HepG2 (cell line): ENCODE measurements around the gene NGEF. TPM values are rescaled to one million over a fixed set of nuclear protein-coding genes. Genes with fewer than 3 reads are reported as not detected.

Experiments used
- BORCS8-MEF2B ChIP-seq: sonication (generic); formaldehyde crosslinking; IDR thresholded peaks from 2 replicates; pipeline ENCODE4 v1.8.0; 2022; ENCODE audit warnings: mild to moderate bottlenecking, missing genetic modification reagents
- CREM ChIP-seq, 2 experiments: sonication (generic) in 1 of 2; formaldehyde crosslinking in 1 of 2; IDR thresholded peaks; 2 replicates each; pipeline versions ENCODE4 v1.4.0 to v1.6.1; 2016 to 2020; ENCODE audit warnings: antibody characterized with exemption in 1 of 2, mild to moderate bottlenecking in 1 of 2, missing genetic modification reagents in 1 of 2
- DPF2 ChIP-seq: sonication (generic); formaldehyde crosslinking; IDR thresholded peaks from 2 replicates; pipeline ENCODE4 v1.4.0; 2020; ENCODE audit warnings: mild to moderate bottlenecking, low read depth, missing genetic modification reagents, borderline replicate concordance
- FOSL1 ChIP-seq: sonication (generic); formaldehyde crosslinking; IDR thresholded peaks from 2 replicates; pipeline ENCODE4 v1.9.0; 2021; ENCODE audit warnings: missing genetic modification reagents, borderline replicate concordance
- HNRNPL ChIP-seq: fragments of 200-400 bp; formaldehyde crosslinking; IDR thresholded peaks from 2 replicates; pipeline ENCODE4 v1.6.1; 2017; ENCODE audit warnings: mild to moderate bottlenecking, low read depth, low read length
- MTA3 ChIP-seq: sonication (generic); formaldehyde crosslinking; IDR thresholded peaks from 2 replicates; pipeline ENCODE4 v1.4.0; 2020; ENCODE audit warnings: missing genetic modification reagents
- MZF1 ChIP-seq: sonication (generic); formaldehyde crosslinking; IDR thresholded peaks from 2 replicates; pipeline ENCODE4 v1.8.1; 2023; ENCODE audit warnings: mild to moderate bottlenecking, missing genetic modification reagents, borderline replicate concordance
- SMAD1 ChIP-seq: sonication (generic); formaldehyde crosslinking; IDR thresholded peaks from 2 replicates; pipeline ENCODE4 v1.4.0; 2020; ENCODE audit warnings: missing genetic modification reagents, low read depth, mild to moderate bottlenecking, borderline replicate concordance
- TEAD2 ChIP-seq: sonication (generic); formaldehyde crosslinking; IDR thresholded peaks from 2 replicates; pipeline ENCODE4 v1.9.0; 2021; ENCODE audit warnings: missing genetic modification reagents
- TEAD3 ChIP-seq: optimal IDR thresholded peaks from 2 replicates; pipeline ENCODE3; 2016; ENCODE audit warnings: borderline replicate concordance
- TSC22D2 ChIP-seq: sonication (generic); formaldehyde crosslinking; IDR thresholded peaks from 2 replicates; pipeline ENCODE4 v1.5.1; 2020; ENCODE audit warnings: missing genetic modification reagents, mild to moderate bottlenecking, borderline replicate concordance
- U2AF2 ChIP-seq: fragments of 200-400 bp; formaldehyde crosslinking; IDR thresholded peaks from 2 replicates; pipeline ENCODE4 v1.6.1; 2017; ENCODE audit warnings: low read depth, mild to moderate bottlenecking, low read length
- ZBTB8A ChIP-seq: sonication (generic); formaldehyde crosslinking; IDR thresholded peaks from 2 replicates; pipeline ENCODE4 v1.4.0; 2020; ENCODE audit warnings: mild to moderate bottlenecking, low read depth, missing genetic modification reagents, borderline replicate concordance
- ZNF572 ChIP-seq: sonication (generic); formaldehyde crosslinking; IDR thresholded peaks from 2 replicates; pipeline ENCODE4 v1.5.1; 2020; ENCODE audit warnings: mild to moderate bottlenecking, missing genetic modification reagents
- ZNF749 ChIP-seq: sonication (generic); formaldehyde crosslinking; IDR thresholded peaks from 2 replicates; pipeline ENCODE4 v1.8.0; 2022; ENCODE audit warnings: mild to moderate bottlenecking, missing genetic modification reagents, moderate library complexity, borderline replicate concordance
- ZSCAN25 ChIP-seq: sonication (generic); formaldehyde crosslinking; IDR thresholded peaks from 2 replicates; pipeline ENCODE4 v1.8.0; 2022; ENCODE audit warnings: mild to moderate bottlenecking, missing genetic modification reagents
- ZSCAN31 ChIP-seq: sonication (generic); formaldehyde crosslinking; IDR thresholded peaks from 2 replicates; pipeline ENCODE4 v1.5.0; 2020; ENCODE audit warnings: low read depth, mild to moderate bottlenecking, missing genetic modification reagents
- polyA plus RNA-seq, 8 experiments: library from polyadenylated mRNA; depleted of rRNA in 3 of 8; stranded (reverse) in 7 of 8; unstranded in 1 of 8; fragments of >200 nt; fragmentation: Illumina TruSeq in 4 of 8; extraction: Trizol in 4 of 8; gene quantifications; 2 replicates each; pipeline versions ENCODE4 v1.2.1 to v1.2.3, GENCODE V29; 2011 to 2016; ENCODE audit warnings: low read depth in 4 of 8, missing spikeins in 1 of 8, mixed read lengths in 1 of 8; ENCODE audit not compliant: insufficient read depth in 1 of 8
- total RNA-seq, 5 experiments: library from RNA; depleted of rRNA; stranded (reverse); fragments of >200 nt; fragmentation: Illumina TruSeq; extraction: Trizol; gene quantifications; 2 replicates each; pipeline ENCODE4 v1.2.3, GENCODE V29; 2016; ENCODE audit warnings: low read depth in 1 of 5
- TF ChIP-seq, protein P1 (sequence below): sonication (generic); formaldehyde crosslinking; conservative IDR thresholded peaks from 2 replicates; pipeline ENCODE4 v1.4.0; 2020; ENCODE audit warnings: missing genetic modification reagents
- TF ChIP-seq, protein P2 (sequence below): sonication (generic); formaldehyde crosslinking; IDR thresholded peaks from 2 replicates; pipeline ENCODE4 v1.4.0; 2020; ENCODE audit warnings: missing genetic modification reagents, low read depth, mild to moderate bottlenecking, borderline replicate concordance
- TF ChIP-seq, protein P3 (sequence below): sonication (generic); formaldehyde crosslinking; IDR thresholded peaks from 2 replicates; pipeline ENCODE4 v1.5.1; 2020; ENCODE audit warnings: missing genetic modification reagents, mild to moderate bottlenecking, borderline replicate concordance
- TF ChIP-seq, protein P4 (sequence below): sonication (generic); formaldehyde crosslinking; IDR thresholded peaks from 2 replicates; pipeline ENCODE4 v1.8.0; 2022; ENCODE audit warnings: missing genetic modification reagents, mild to moderate bottlenecking, borderline replicate concordance
- TF ChIP-seq, protein P5 (sequence below): IDR thresholded peaks from 2 replicates; pipeline ENCODE4 v1.6.1; 2016; ENCODE audit warnings: low read depth, borderline replicate concordance
- TF ChIP-seq, protein P6 (sequence below): sonication (generic); formaldehyde crosslinking; IDR thresholded peaks from 2 replicates; pipeline ENCODE4 v1.5.0; 2020; ENCODE audit warnings: missing genetic modification reagents, mild to moderate bottlenecking, borderline replicate concordance

NGEF gene
- total and polyA plus RNA-seq, 2 of the 13 experiments (the other 11 are each of a cell fraction or from before 2014, with no cell fraction given): 14.4 to 36.9 TPM

DNA sequence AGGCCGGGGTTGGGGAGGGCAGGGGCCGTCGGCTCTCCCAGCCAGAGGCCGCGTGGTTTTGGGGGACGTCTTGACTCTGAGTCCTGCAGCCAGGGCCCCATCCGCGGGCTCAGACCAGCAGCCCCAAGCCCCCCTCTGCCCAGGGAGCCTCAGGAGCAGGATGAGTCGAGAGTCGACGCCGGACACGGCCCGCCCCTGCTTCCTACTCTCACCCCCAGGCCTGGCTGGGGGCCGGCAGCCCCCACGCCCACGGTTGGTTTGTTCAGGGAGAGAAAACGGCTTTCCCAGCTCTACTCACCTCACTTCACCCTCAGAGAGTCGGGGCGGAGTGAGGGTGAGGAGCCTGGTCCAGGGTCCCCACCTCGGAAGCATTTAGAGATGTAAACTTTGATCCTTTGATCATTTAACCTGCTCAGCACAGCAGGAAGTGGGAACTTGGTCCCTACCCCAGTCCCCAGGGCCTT, 136.0 kb downstream of the NGEF start (continued):
- TF ChIP-seq, protein P1, sequence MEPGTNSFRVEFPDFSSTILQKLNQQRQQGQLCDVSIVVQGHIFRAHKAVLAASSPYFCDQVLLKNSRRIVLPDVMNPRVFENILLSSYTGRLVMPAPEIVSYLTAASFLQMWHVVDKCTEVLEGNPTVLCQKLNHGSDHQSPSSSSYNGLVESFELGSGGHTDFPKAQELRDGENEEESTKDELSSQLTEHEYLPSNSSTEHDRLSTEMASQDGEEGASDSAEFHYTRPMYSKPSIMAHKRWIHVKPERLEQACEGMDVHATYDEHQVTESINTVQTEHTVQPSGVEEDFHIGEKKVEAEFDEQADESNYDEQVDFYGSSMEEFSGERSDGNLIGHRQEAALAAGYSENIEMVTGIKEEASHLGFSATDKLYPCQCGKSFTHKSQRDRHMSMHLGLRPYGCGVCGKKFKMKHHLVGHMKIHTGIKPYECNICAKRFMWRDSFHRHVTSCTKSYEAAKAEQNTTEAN (CRISPR knock-in tag): no peak
- TF ChIP-seq TEAD2 (CRISPR knock-in tag): no peak
- no peak for TF ChIP-seq ZSCAN31
- TF ChIP-seq, protein P2, sequence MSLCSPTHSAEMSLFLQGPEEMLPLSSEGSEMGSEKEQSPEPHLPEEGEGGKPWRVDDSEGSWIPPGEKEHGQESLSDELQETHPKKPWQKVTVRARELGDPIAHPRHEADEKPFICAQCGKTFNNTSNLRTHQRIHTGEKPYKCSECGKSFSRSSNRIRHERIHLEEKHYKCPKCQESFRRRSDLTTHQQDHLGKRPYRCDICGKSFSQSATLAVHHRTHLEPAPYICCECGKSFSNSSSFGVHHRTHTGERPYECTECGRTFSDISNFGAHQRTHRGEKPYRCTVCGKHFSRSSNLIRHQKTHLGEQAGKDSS (CRISPR knock-in tag): no peak
- TF ChIP-seq U2AF2: no peak
- no peak for TF ChIP-seq FOSL1 (CRISPR knock-in tag)
- TF ChIP-seq TEAD3 (CRISPR knock-in tag): peak; percentile 54
- 0 out of 2 replicates have a peak, but pooled peaks have one; percentile 30 for TF ChIP-seq DPF2 (CRISPR knock-in tag)
- TF ChIP-seq ZBTB8A (CRISPR knock-in tag): no peak
- TF ChIP-seq, protein P3, sequence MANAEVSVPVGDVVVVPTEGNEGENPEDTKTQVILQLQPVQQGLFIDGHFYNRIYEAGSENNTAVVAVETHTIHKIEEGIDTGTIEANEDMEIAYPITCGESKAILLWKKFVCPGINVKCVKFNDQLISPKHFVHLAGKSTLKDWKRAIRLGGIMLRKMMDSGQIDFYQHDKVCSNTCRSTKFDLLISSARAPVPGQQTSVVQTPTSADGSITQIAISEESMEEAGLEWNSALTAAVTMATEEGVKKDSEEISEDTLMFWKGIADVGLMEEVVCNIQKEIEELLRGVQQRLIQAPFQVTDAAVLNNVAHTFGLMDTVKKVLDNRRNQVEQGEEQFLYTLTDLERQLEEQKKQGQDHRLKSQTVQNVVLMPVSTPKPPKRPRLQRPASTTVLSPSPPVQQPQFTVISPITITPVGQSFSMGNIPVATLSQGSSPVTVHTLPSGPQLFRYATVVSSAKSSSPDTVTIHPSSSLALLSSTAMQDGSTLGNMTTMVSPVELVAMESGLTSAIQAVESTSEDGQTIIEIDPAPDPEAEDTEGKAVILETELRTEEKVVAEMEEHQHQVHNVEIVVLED (CRISPR knock-in tag): peak; percentile 25; the same call in 1 of the 2 replicates
- TF ChIP-seq ZNF572: peak; percentile 74; the same call in 1 of the 2 replicates
- no peak for TF ChIP-seq ZSCAN25 (CRISPR knock-in tag)
- TF ChIP-seq, protein P4, sequence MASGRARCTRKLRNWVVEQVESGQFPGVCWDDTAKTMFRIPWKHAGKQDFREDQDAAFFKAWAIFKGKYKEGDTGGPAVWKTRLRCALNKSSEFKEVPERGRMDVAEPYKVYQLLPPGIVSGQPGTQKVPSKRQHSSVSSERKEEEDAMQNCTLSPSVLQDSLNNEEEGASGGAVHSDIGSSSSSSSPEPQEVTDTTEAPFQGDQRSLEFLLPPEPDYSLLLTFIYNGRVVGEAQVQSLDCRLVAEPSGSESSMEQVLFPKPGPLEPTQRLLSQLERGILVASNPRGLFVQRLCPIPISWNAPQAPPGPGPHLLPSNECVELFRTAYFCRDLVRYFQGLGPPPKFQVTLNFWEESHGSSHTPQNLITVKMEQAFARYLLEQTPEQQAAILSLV (CRISPR knock-in tag): no peak
- no peak for TF ChIP-seq CREM (IDR thresholded peaks at IDR 0.05)
- TF ChIP-seq CREM (CRISPR knock-in tag; IDR thresholded peaks at IDR 0.05): no peak
- TF ChIP-seq, protein P5, sequence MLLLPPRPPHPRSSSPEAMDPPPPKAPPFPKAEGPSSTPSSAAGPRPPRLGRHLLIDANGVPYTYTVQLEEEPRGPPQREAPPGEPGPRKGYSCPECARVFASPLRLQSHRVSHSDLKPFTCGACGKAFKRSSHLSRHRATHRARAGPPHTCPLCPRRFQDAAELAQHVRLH (CRISPR knock-in tag): no peak
- TF ChIP-seq ZNF749 (CRISPR knock-in tag): no peak
- TF ChIP-seq BORCS8-MEF2B (CRISPR knock-in tag): no peak
- TF ChIP-seq, protein P6, sequence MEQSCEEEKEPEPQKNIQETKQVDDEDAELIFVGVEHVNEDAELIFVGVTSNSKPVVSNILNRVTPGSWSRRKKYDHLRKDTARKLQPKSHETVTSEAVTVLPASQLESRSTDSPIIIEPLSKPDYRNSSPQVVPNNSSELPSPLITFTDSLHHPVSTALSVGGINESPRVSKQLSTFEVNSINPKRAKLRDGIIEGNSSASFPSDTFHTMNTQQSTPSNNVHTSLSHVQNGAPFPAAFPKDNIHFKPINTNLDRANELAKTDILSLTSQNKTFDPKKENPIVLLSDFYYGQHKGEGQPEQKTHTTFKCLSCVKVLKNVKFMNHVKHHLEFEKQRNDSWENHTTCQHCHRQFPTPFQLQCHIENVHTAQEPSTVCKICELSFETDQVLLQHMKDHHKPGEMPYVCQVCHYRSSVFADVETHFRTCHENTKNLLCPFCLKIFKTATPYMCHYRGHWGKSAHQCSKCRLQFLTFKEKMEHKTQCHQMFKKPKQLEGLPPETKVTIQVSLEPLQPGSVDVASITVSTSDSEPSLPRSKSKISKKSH: peak; percentile 21; the same call in 1 of the 2 replicates
- no peak for TF ChIP-seq TSC22D2 (CRISPR knock-in tag)
- no peak; the same call in 1 of the 2 replicates for TF ChIP-seq MZF1
- TF ChIP-seq SMAD1 (CRISPR knock-in tag): no peak
- TF ChIP-seq HNRNPL: peak; percentile 60; the same call in 1 of the 2 replicates
- TF ChIP-seq MTA3 (CRISPR knock-in tag): no peak
